OCI-LY7 (cell line): ENCODE measurements around the gene C10orf88.

Experiments
- EZH2phosphoT487 ChIP-seq: fragments of 200-600 bp; sonication (generic); IDR thresholded peaks from 2 replicates; pipeline ENCODE4 v1.6.1; 2018; ENCODE audit warnings: low read depth, borderline replicate concordance, mild to moderate bottlenecking, mixed run types, antibody characterized with exemption, low read length, moderate library complexity, mixed read lengths
- TF ChIP-seq, protein P1 (sequence below): fragments of 200-600 bp; sonication (generic); conservative IDR thresholded peaks from 2 replicates; pipeline ENCODE4 v1.5.1; 2014; ENCODE audit warnings: mild to moderate bottlenecking, antibody characterized with exemption, low read length, moderate library complexity, mixed read lengths

DNA sequence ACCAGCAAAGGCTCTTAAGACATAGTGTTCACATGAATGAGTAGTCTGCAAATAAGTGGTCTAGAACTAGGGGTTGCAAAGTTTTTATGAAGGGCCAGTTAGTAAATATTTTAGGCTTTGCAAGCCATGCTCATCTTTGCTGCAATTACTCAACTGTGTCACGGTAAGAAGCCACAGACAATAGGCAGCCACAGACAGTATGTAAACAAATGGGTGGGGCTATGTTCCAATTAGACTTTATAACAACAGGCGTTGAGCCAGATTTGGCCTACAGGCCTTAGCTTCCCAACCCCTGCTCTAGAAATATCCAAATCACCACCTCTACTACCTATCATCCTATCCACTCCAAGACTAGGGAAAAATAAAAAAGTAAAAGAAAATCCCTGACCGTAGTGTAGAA is 45.3 kb upstream of the C10orf88 start:
- TF ChIP-seq, protein P1, sequence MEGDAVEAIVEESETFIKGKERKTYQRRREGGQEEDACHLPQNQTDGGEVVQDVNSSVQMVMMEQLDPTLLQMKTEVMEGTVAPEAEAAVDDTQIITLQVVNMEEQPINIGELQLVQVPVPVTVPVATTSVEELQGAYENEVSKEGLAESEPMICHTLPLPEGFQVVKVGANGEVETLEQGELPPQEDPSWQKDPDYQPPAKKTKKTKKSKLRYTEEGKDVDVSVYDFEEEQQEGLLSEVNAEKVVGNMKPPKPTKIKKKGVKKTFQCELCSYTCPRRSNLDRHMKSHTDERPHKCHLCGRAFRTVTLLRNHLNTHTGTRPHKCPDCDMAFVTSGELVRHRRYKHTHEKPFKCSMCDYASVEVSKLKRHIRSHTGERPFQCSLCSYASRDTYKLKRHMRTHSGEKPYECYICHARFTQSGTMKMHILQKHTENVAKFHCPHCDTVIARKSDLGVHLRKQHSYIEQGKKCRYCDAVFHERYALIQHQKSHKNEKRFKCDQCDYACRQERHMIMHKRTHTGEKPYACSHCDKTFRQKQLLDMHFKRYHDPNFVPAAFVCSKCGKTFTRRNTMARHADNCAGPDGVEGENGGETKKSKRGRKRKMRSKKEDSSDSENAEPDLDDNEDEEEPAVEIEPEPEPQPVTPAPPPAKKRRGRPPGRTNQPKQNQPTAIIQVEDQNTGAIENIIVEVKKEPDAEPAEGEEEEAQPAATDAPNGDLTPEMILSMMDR = no peak
- TF ChIP-seq EZH2phosphoT487 = no peak
